ENCODE data around the gene ARVCF.

Gene ARVCF

GRCh38 chr22:19973551-19974267, 42.9 kb downstream of the ARVCF start:
- DNase-seq (ENCODE audit: low read depth), result no peak

- DNase-seq (ENCODE audit: low read depth), result no peak
These were observed 43.7 kb downstream of the ARVCF start for GRCh38 chr22:19972652-19973550.

- no peak for DNase-seq (ENCODE audit: low read depth)
These were observed 44.4 kb downstream of the ARVCF start for GRCh38 chr22:19972251-19972650.

GRCh38 chr22:19971276-19972124, 45.1 kb downstream of the ARVCF start:
- no peak for DNase-seq (ENCODE audit: low read depth)

GRCh38 chr22:19970479-19971275, 45.9 kb downstream of the ARVCF start:
- no peak for DNase-seq (ENCODE audit: low read depth)

- no peak for DNase-seq (ENCODE audit: low read depth)
These were observed 46.6 kb downstream of the ARVCF start for GRCh38 chr22:19970031-19970478.

DNA sequence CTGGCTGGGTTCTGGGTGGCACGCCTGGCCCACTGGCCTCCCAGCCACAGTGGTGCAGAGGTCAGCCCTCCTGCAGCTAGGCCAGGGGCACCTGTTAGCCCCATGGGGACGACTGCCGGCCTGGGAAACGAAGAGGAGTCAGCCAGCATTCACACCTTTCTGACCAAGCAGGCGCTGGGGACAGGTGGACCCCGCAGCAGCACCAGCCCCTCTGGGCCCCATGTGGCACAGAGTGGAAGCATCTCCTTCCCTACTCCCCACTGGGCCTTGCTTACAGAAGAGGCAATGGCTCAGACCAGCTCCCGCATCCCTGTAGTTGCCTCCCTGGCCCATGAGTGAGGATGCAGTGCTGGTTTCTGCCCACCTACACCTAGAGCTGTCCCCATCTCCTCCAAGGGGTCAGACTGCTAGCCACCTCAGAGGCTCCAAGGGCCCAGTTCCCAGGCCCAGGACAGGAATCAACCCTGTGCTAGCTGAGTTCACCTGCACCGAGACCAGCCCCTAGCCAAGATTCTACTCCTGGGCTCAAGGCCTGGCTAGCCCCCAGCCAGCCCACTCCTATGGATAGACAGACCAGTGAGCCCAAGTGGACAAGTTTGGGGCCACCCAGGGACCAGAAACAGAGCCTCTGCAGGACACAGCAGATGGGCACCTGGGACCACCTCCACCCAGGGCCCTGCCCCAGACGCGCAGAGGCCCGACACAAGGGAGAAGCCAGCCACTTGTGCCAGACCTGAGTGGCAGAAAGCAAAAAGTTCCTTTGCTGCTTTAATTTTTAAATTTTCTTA, 47.3 kb downstream of the ARVCF start:
- no peak for DNase-seq (ENCODE audit: low read depth)

DNA sequence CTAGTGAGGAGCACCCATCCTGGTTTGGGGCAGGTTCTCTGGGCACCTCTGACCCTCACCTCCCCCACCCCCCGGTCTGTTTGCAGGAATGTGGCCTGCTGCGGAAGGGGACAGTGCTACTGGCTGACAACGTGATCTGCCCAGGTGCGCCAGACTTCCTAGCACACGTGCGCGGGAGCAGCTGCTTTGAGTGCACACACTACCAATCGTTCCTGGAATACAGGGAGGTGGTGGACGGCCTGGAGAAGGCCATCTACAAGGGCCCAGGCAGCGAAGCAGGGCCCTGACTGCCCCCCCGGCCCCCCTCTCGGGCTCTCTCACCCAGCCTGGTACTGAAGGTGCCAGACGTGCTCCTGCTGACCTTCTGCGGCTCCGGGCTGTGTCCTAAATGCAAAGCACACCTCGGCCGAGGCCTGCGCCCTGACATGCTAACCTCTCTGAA, 48.2 kb downstream of the ARVCF start:
- no peak for DNase-seq (ENCODE audit: low read depth)

- DNase-seq (ENCODE audit: low read depth), result no peak
These were observed 48.7 kb downstream of the ARVCF start for GRCh38 chr22:19967850-19968449.

DNA sequence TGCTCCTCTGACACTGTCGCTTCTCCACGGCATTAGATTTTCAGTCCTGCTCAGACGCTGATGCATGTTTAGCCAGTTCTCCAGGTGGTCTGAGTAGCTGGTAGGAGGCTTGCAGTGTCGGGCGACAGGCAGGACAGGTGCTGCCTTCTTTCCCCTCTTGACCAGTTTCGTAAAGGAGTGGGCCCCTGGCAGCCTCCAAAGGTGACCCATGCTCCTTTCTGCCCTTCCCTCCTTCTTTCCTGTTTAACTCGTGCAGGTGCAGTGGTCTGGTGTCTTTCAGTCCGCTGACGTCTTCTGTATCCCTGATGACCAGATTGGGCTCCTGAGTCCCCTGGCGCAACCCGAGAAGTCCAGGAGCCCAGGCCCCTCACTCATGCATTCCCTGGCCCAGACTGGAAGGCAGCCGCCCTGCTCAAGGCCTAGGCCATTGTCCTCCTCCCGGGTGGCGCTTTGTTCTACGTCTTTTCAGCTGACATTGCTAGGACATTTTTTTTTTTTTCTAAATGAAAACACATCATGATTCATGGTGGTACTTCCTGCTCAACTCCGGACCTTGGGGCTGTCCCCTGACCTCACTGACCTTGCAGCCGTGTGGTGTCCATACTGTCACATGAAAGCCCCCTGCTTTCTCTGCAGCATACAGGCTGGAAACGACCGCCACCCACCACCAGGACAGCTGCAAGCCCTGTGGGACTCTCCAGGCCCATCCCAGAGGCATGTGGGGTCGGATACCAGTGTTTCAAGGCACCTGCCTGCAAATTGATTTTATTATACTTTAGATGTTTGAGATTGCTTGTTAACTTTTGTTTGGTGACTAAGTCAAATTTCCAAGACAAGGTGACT, 49.5 kb downstream of the ARVCF start:
- DNase-seq (ENCODE audit: low read depth), result no peak

- no peak for DNase-seq (ENCODE audit: low read depth)
These were observed 50.6 kb downstream of the ARVCF start for GRCh38 chr22:19965771-19966709.

- DNase-seq (ENCODE audit: low read depth), result no peak
These were observed 51.8 kb downstream of the ARVCF start for GRCh38 chr22:19964701-19965386.

DNA sequence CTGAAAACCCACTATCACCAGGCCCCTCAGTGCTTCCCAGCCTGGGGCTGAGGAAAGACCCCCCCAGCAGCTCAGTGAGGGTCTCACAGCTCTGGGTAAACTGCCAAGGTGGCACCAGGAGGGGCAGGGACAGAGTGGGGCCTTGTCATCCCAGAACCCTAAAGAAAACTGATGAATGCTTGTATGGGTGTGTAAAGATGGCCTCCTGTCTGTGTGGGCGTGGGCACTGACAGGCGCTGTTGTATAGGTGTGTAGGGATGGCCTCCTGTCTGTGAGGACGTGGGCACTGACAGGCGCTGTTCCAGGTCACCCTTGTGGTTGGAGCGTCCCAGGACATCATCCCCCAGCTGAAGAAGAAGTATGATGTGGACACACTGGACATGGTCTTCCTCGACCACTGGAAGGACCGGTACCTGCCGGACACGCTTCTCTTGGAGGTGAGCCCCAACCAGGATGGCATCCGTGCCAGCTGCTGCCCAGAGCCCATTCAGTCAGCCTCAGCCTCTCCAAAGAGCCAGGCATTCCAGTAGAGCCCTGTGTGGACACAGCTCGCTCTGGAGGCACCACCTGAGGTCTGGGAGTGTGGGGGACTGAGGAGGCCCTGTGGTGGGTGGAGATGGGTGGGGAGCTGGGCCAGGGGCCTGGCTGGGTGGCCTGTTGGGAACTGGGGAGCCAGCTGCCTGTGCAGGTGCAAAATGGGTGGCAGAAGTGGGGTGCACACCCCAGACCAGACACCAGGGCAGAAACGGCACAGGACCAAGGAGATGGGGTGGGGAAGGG, 52.6 kb downstream of the ARVCF start:
- no peak for DNase-seq (ENCODE audit: low read depth)

DNA sequence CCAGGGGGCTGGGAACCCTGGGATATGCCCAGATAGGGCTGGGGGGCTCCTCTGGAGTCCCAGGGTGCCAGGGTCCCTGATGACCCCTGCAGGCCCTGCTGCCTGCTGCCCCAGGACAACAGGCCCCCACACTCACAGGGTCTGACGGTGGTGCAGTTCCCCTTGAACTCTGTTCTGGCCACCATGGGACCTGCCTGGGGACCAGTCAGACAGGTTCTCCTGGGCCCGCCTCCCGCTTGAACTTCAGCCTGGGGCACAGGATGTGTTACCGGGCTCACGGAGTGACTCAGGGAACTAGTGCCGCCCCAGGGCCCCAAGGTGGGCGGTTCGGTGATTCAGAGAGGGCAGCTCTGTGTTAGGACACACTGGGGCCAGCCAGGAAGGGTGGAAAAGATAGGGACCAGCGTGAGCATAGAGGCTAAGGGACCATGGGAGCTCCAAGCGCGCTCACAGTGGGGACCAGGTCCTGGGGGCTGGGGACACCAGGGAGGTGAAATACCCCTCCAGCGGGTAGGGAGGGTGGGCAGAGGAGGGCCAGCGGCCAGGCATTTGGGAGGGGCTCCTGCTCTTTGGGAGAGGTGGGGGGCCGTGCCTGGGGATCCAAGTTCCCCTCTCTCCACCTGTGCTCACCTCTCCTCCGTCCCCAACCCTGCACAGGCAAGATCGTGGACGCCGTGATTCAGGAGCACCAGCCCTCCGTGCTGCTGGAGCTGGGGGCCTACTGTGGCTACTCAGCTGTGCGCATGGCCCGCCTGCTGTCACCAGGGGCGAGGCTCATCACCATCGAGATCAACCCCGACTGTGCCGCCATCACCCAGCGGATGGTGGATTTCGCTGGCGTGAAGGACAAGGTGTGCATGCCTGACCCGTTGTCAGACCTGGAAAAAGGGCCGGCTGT, 53.5 kb downstream of the ARVCF start:
- no peak for DNase-seq (ENCODE audit: low read depth)

GRCh38 chr22:19962246-19962908, 54.2 kb downstream of the ARVCF start:
- DNase-seq (ENCODE audit: low read depth), result no peak

All from HS-27A (cell line).